Mesodermal cell (in vitro differentiated cells): ENCODE data around the gene IL12RB1.
"Not testable (repeated sequence)": the region's sequence is repeated elsewhere in the genome, so short reads cannot be mapped to it uniquely, and the experiment has no call there.

Experiments
- H3K27ac ChIP-seq: 2 replicates; pipeline ENCODE4 v1.7.0; 2013; ENCODE audit warnings: mild to moderate bottlenecking, low read depth, low read length, moderate library complexity; ENCODE audit not compliant: severe bottlenecking
- H3K36me3 ChIP-seq: 2 replicates; pipeline ENCODE4 v1.7.1; 2013; ENCODE audit warnings: mild to moderate bottlenecking, low read length, moderate library complexity; ENCODE audit not compliant: control insufficient read depth, insufficient read depth
- H3K4me1 ChIP-seq: one replicate; pipeline ENCODE4 v1.7.1; 2013; ENCODE audit warnings: mild to moderate bottlenecking, low read length; ENCODE audit not compliant: insufficient read depth, control insufficient read depth, poor library complexity, severe bottlenecking
- H3K4me3 ChIP-seq: 2 replicates; pipeline ENCODE4 v1.7.0; 2013; ENCODE audit warnings: low read length, control low read depth, mild to moderate bottlenecking; ENCODE audit not compliant: insufficient read depth, poor library complexity, severe bottlenecking; ENCODE audit errors: extremely low read depth
- H3K9me3 ChIP-seq: 2 replicates; pipeline ENCODE4 v1.7.1; 2013; ENCODE audit warnings: mild to moderate bottlenecking, low read length, moderate library complexity; ENCODE audit not compliant: control insufficient read depth
- WGBS, 2 experiments: methylation state at CpG; one replicate each; pipeline ENCODE4 v1.1.5; 2013; ENCODE audit warnings: missing lambda C conversion rate in 2 of 2; ENCODE audit not compliant: insufficient coverage in 2 of 2; 5-methylcytosine and 5-hydroxymethylcytosine counted together

Gene IL12RB1

GRCh38 chr19:18098891-18099622 lies 12.3 kb upstream of the IL12RB1 start:
- H3K27ac ChIP-seq: no peak overlapping the region
- 25 to 33% methylated on average over 21 to 22 of the region's 34 CpGs for WGBS, 2 experiments
- no peaks in the 10 kb centered on the region for H3K36me3 ChIP-seq
- no peak overlapping the region for H3K4me3 ChIP-seq
- no peaks in the 10 kb centered on the region for H3K9me3 ChIP-seq
- H3K4me1 ChIP-seq: peaks cover 4% of the 10 kb centered on the region

- WGBS, 2 experiments: 54 to 55% methylated on average over 17 of the region's 22 CpGs
- peak overlapping the region; percentile 36 for H3K4me3 ChIP-seq
These were observed 11.5 kb upstream of the IL12RB1 start for GRCh38 chr19:18097993-18098890.

GRCh38 chr19:18097217-18097992 lies 10.7 kb upstream of the IL12RB1 start, which contains the start of gene MAST3:
Gene MAST3, plus strand, starts transcription at chr19:18097778. Its CDS starts 15 bp downstream, at chr19:18097793.
- H3K4me3 ChIP-seq: peak within 1 kb of the TSS; percentile 36
- no peaks in the 10 kb centered on the region for H3K36me3 ChIP-seq
- no peaks in the 10 kb centered on the region for H3K9me3 ChIP-seq
- WGBS, 2 experiments: 24 to 37% methylated on average over 25 to 39 of the region's 54 CpGs
- peaks cover 4% of the 10 kb centered on the region for H3K4me1 ChIP-seq
- H3K27ac ChIP-seq: no peak within 1 kb of the TSS

More at GRCh38 chr19:18097993-18098890, 11.5 kb upstream of the IL12RB1 start:
- Histone ChIP-seq H3K9me3 (no peaks in the 10 kb centered on the region), H3K4me1 (peaks cover 4% of the 10 kb centered on the region), H3K36me3 (no peaks in the 10 kb centered on the region), H3K27ac (no peak overlapping the region)

- no peaks in the 10 kb centered on the region for H3K9me3 ChIP-seq
- no peak overlapping the region for H3K4me3 ChIP-seq
- no peaks in the 10 kb centered on the region for H3K36me3 ChIP-seq
- 100% methylated on average over 1 of the region's 2 CpGs; no CpG with 5 or more reads in 1 of the 2 experiments for WGBS, 2 experiments
- H3K27ac ChIP-seq: no peak overlapping the region
- peaks cover 4% of the 10 kb centered on the region for H3K4me1 ChIP-seq
These were observed 9.5 kb upstream of the IL12RB1 start for GRCh38 chr19:18096258-18096657.

- Histone ChIP-seq H3K9me3 (no peaks in the 10 kb centered on the region), H3K27ac (no peak overlapping the region), H3K4me3 (no peak overlapping the region), H3K36me3 (no peaks in the 10 kb centered on the region), H3K4me1 (peaks cover 4% of the 10 kb centered on the region)
- WGBS, 2 experiments: 69 to 86% methylated on average over 2 to 3 of the region's 6 CpGs
These were observed 6.9 kb upstream of the IL12RB1 start for GRCh38 chr19:18093439-18094161.

- Histone ChIP-seq H3K4me3 (no peak overlapping the region), H3K4me1 (no peaks in the 10 kb centered on the region), H3K36me3 (no peaks in the 10 kb centered on the region), H3K27ac (no peak overlapping the region), H3K9me3 (no peaks in the 10 kb centered on the region)
- WGBS, 2 experiments: 64 to 80% methylated on average over 1 to 6 of the region's 12 CpGs
These were observed 4.5 kb upstream of the IL12RB1 start for GRCh38 chr19:18091217-18091608.

- Histone ChIP-seq H3K36me3 (no peaks in the 10 kb centered on the region), H3K4me3 (no peak overlapping the region), H3K27ac (no peak overlapping the region), H3K4me1 (no peaks in the 10 kb centered on the region), H3K9me3 (no peaks in the 10 kb centered on the region)
- 88 to 89% methylated on average over 5 to 9 of the region's 12 CpGs for WGBS, 2 experiments
These were observed 3.9 kb upstream of the IL12RB1 start for GRCh38 chr19:18090545-18091216.

GRCh38 chr19:18089726-18090125 lies 3.0 kb upstream of the IL12RB1 start:
- H3K9me3 ChIP-seq: no peaks in the 10 kb centered on the region
- H3K4me1 ChIP-seq: no peaks in the 10 kb centered on the region
- no peak overlapping the region for H3K4me3 ChIP-seq
- WGBS, 2 experiments: 70 to 87% methylated on average over 2 to 5 of the region's 5 CpGs
- no peak overlapping the region for H3K27ac ChIP-seq
- no peaks in the 10 kb centered on the region for H3K36me3 ChIP-seq

GRCh38 chr19:18089096-18089541 lies 2.4 kb upstream of the IL12RB1 start:
- H3K9me3 ChIP-seq, H3K27ac ChIP-seq, H3K4me1 ChIP-seq, H3K36me3 ChIP-seq, H3K4me3 ChIP-seq: not testable (repeated sequence)
- 84 to 94% methylated on average over 8 to 9 of the region's 11 CpGs for WGBS, 2 experiments
